Transverse colon (tissue), 4 donors: ENCODE results near the gene SCYGR7.

Source experiments
- CTCF ChIP-seq, 5 experiments: fragments of 200-600 bp in 3 of 5; fragments of 450-650 bp in 2 of 5; sonication (generic) in 3 of 5; IDR thresholded peaks; 1 replicate in 2 of 5; 2 replicates in 3 of 5; pipeline ENCODE4 v1.5.1; 2016 to 2017; ENCODE audit warnings: antibody characterized with exemption in 5 of 5, inconsistent platforms in 3 of 5, mild to moderate bottlenecking in 2 of 5, moderate library complexity in 1 of 5
- EP300 ChIP-seq: sonication (generic); formaldehyde crosslinking; IDR thresholded peaks from one replicate; pipeline ENCODE4 v1.6.1; 2017; ENCODE audit warnings: antibody characterized with exemption, low read depth
- POLR2A ChIP-seq: fragments of 450-650 bp; IDR thresholded peaks from one replicate; pipeline ENCODE4 v1.6.1; 2016; ENCODE audit warnings: antibody characterized with exemption, mild to moderate bottlenecking, moderate library complexity
- POLR2AphosphoS5 ChIP-seq, 3 donors: sonication (generic); formaldehyde crosslinking; IDR thresholded peaks; one replicate each; pipeline ENCODE4 v1.6.1; 2016; ENCODE audit warnings: antibody characterized with exemption in 3 of 3

DNA sequence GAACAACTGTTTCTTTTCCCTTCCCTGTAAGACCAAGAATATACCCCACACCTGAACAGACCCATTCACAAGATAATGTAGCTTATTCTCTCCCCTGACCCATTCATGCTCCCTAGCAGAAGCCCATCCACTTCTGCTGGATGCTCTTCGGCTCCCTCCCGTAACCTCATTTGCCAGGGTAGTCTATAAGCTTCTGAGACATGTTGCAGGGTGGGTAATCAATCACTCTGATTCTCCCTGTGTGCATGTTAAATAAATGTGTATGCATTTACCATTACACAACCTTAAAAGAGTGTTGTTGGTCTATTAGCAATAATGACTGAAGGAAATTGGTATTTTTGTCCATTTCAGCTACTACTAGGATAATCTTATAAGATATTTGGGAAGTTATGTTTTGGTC lies 11.6 kb upstream of the SCYGR7 start:
- TF ChIP-seq CTCF (IDR thresholded peaks at IDR 0.05) (no peak), POLR2A (no peak), POLR2AphosphoS5 (IDR thresholded peaks at IDR 0.05) (no peak), EP300 (no peak)
